NCI-H345 (cell line): ENCODE measurements around the gene PLP1.

Experiments used
- DNase-seq: peaks from one replicate; lab custom pipeline; 2025; lab: John Stamatoyannopoulos, UW

Gene PLP1

GRCh38 chrX:103830848-103831247, 54.2 kb downstream of the PLP1 start:
- no peak for DNase-seq

DNA sequence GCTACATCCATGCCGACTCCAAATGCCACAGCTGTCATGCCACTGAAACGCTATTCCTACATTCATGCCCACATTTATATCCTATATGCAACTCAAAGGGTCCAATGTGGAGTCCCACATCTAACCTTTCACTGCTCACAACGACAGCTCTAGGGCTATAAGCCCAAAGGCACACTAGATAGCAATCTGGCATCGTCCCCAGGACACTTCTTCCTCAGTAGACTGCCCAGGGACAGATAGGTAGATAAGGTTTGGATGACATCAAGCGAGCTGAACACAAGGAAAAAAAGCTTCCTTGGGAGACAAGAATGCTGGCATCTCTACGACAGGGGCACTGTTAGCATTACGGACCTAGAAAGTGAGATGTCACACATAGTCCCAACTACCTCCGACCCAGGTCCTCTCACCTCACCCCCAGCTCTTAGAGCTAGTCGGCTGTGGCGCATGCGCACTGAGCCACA, 54.7 kb downstream of the PLP1 start:
- no peak for DNase-seq

GRCh38 chrX:103831803-103832544, 55.3 kb downstream of the PLP1 start, which contains the start of gene RAB9B:
TSS of gene RAB9B (minus strand) at chrX:103832257. CDS start at chrX:103825784, 6,473 bp downstream.
- DNase-seq = peak; percentile 85

GRCh38 chrX:103839404-103839803, 62.8 kb downstream of the PLP1 start:
- DNase-seq = no peak
